Right lung (tissue), 5 donors: ENCODE results near the gene SCFD1. TPM values are rescaled to one million over a fixed set of nuclear protein-coding genes. Genes with fewer than 3 reads are reported as not detected.
"Not testable (repeated sequence)": the region's sequence is repeated elsewhere in the genome, so short reads cannot be mapped to it uniquely, and the experiment has no call there.

ENCODE experiments used
- DNase-seq, 2 donors: peaks; one replicate each; pipeline ENCODE4 v3.0.0-alpha.2; 2013
- polyA plus RNA-seq, 5 donors: library from polyadenylated mRNA; unstranded; fragments of 120-200 nt; gene quantifications; one replicate each; pipeline versions ENCODE4 v1.2.1 to v1.2.3, GENCODE V29; 2013; ENCODE audit warnings: inconsistent platforms in 1 of 5, low replicate concordance in 1 of 5; ENCODE audit not compliant: insufficient read length in 5 of 5, insufficient read depth in 1 of 5

Gene SCFD1
- polyA plus RNA-seq, 5 donors = 81.8 to 109 (median 101) TPM

DNA sequence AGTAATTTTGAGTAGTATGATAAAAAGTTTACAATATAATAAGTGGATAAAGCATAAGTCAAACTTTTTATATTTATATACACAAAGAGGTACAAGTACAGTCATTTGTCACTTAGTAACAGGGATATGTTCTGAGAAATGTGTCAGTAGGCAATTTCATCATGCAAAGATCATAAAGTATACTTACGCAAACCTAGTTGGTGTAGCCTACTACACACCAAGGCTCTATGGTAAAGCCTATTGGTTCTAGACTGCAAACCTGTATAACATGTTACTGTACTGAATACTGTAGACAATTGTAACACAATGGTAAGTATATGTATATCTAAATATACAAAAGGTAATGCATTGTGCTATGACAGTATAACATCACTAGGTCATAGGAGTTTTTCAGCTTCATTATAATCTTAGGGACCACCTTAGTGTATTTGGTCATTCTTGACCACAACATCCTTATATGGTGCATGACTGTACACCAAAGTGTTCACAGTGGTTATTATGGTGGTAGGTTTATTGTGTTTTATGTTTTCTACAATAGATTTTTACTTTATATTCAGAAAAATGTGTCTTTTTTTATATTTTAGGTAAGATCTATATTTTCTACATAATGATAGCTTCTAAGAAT lies 14.9 kb upstream of the SCFD1 start:
- DNase-seq = no peak

DNA sequence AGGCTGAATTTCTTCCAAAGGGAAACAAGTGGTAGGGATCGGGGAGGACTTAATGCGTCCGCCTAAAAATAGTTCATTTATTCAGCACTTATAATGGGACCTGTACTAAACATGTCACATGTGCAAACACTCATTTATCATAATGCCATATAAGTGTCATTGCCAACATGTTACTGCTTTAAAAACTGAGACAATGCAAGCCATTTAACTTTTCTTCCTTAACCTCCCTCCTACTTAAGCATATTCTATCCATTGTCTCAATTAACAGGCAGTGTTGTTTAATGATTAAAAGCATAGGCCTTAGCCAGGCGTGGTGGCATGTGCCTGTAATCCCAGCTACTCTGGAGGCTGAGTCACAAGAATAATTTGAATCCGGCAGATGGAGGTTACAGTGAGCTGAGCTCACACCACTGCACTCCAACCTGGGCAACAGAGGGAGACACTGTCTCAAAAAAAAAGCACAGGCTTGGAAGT lies 13.5 kb upstream of the SCFD1 start:
- DNase-seq = no peak

DNA sequence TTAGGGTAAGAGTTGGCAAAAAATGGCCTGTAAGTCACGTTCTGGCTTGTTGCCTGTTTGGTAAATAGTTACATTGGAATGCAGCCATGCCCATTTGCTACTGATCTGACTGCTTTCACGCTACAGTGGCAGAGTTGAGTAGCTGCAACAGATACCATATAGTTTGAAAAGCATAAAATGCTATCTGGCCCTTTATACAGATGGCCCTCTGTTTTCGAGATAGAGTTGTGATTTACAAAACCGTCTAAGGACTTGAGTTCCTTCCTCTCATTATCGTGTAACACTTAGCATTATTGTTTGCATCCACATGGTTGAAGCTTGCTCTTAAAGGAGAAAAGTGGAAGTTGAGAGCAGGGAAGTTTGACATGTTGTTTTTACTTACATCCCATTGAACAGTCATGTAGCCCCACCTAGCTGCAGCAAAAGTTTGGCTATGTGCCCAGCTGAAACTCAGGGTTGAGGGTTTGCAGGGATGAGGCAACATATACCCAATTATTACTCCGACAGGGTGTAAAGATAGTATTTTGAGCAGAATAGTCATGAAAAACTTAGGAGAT lies 11.3 kb upstream of the SCFD1 start:
- peak; percentile 37 to 50 for DNase-seq

DNA sequence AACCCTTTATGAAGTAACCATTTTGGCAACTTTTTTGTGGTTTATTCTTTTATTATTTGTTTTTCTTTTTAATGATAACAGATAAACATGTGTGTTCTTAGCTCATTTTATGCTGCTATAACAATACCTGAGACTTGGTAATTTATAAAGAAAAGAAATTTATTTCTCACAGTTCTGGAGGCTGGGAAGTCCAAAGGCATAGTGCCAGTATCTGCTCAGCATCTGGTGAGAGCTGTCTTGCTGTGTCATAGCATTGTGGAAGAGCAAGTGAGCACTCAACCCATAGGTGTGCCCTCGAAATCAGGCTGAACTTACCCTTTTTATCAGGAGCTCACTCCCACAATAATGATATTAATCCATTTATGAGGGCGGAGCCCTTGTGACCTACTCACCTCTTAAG lies 8.0 kb upstream of the SCFD1 start:
- DNase-seq = no peak

DNA sequence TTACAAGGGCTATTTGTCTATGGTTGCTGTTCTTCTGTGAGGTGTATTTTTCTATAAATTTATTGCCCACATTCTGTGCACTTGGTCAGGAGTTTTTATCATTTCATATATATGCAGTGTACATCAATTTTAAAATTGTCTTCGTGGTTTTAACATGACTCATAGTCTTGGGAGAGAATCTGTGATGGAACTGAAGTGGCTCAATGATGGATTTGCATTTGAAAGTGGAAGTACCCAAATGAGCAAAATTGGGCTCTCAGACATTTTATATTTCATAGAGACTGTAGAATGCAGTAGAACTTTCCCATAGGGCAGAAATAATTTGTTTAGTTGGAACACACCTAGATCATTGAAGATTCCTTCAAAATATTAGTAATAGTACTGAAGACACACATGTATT lies 1.9 kb upstream of the SCFD1 start:
- DNase-seq = no peak

DNA sequence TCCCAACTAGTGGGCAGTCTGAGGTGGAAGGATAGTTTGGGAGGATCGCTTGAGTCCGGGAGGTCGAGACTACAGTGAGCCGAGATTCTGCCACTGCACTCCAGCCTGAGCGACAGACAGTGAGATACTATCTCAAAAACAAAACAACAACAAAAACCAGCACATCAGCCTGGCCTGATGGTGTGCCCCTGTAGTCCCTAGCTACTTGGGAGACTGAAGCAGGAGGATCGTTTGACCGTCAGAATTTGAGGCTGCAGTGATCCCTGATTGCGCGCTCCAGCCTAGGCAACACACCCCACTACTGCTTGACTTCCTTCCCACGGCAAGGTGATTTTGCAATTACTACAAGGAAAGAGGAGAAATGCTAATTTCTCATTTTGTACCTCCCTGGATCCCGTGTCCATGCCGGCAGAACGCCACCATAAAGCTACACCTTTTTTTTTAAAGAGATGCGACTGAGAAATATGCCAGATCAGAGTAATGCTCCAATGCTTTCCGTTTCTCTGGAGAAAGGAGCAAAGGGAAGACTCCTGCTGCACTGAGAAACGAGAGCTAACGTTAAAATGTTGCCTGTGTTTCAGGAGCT lies 672 bp upstream of the SCFD1 start:
- no peak for DNase-seq

DNA sequence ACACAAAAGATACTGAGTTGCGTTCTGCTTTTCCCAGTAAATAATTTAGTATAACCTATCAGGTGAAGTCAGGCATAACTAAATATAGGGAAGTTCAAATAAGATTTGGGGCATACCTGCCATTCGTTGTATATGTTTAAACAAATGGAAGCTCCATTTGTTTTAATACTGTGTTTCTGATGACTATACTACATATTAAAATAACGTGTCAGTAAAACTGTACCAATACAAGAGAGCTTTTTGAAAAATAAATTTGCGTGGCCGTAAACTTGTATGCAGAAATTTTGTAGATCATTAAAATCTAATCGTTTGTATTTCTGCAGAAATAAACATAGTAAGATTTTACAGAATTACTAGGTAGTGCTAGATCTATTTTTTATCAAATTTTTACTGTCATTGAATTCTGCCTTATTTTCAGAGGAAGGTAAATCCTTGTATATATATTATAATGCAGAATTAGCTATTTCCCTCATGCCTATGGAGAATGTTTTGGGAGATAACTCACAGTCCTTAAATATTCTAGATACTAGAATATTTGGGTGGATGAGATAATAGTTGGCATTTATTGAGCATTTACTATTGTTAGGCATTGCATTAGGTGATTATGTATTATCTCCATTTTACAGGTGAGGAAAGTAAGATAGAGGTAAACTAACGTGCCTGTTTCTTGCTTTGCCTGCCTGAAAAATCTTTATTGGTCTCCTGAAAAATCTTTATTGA lies 1.5 kb downstream of the SCFD1 start:
- no peak for DNase-seq

DNA sequence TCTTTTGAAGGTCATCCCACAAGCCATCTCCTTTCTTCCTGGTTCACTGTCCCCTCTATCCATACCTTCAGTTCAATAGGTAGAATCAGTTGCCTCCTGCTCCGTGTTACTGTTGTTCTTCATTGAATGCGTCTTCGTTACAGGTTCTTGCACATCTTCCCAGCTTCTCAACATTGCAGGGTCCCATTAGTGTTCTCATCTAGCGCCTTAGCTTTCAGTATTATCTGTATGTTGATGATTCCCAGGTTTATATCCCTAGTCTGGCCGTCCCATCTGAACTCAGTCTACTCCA lies 2.0 kb downstream of the SCFD1 start:
- DNase-seq = no peak

DNA sequence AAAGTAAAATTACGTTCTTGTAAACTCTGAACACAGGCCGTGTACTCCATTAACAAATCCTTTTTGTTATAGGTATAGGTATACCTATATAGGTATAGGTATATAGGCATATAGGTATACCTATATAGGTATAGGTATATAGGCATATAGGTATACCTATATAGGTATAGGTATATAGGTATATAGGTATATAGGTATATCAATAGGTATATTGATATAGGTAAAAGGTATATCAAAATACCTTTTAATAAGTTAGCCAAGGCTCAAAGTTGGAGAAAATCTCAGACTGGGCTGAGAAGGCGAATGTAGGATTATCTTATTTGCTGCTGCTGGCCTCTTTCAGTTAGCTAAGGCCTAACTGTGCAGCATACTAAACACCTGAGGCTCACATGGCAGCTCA lies 3.4 kb downstream of the SCFD1 start:
- DNase-seq = no peak

DNA sequence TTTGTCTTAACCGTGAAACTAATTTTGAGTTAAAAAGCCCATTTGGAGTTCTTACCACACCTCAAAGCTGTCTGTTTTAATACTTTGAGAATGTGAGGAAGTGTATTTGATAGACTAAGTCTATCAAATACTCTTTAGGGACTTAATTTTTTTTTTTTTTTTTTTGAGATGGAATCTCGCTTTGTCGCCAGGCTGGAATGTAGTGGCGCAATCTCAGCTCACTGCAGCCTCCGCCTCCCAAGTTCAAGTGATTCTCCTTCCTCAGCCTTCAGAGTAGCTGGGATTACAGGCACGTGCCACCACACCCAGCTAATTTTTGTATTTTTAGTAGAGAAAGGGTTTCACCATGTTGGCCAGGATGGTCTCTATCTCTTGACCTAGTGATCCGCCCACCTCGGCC lies 7.3 kb downstream of the SCFD1 start:
- DNase-seq = not testable (repeated sequence)

DNA sequence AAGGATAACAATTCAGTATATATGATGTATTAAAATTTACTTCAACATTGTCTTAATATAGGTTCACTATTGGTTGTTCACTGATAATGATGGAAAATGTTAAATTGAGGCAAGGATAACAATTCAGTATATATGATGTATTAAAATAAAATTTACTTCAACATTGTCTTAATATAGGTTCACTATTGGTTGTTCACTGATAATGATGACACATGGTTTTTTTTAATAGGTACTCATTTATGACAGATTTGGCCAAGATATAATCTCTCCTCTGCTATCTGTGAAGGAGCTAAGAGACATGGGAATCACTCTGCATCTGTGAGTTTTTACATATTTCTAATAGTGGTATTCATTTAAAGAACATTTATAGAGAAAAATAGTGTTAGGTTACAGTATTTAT lies 8.1 kb downstream of the SCFD1 start:
- no peak for DNase-seq

DNA sequence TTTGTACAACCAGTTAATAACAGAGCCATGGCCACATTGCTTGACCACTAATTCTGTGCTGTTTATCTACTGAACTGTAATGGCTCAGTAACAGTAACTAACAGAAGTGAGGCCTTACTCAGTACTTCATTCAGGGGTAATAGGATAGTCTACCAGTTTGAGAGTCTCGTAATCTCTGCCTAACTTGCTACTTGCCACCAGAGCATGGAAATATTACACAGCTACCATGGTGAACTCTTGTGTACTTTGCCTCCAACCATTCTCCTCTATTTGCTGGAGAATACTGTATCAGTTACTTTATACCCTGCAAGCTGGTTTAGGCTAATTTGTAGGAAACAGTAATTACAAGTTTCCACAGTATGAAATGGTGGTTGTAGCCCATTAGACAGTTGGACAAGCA lies 10.6 kb downstream of the SCFD1 start:
- no peak for DNase-seq

DNA sequence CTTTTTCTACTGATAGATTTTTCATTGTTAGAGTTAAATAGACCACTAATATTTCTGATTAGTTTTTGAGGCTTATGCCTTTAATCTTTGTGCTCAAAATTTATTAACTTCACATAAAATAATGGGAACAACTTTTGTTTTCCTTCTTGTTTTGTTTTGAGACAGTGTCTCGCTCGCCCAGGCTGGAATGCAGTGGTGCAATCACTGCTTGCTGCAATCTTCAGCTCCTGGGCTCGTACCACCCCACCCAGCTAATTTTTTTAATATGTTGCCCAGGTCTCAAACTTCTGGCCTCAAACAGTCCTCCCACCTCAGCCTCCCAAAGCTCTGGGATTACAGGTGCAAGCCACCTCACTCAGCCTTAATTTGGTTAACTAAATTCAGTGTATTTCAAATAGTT lies 16.8 kb downstream of the SCFD1 start:
- DNase-seq = no peak

DNA sequence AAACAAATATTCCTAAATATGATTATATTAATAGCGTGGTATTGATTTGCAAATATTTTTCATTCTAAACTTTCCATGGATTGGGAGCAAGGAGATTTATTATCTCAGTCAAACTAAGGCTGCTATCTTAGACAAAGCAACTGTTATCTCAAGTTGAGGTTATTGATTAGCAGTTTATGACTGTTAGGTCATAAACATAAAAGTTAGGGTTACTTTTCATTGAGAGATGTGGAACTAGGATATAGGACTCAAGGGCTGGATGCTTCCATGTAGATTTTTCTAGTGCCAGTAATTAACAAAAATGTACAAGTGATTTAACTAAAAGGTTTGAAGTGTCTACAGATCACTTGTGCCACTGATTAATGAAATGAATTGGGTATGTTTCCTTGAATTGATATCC lies 19.1 kb downstream of the SCFD1 start:
- no peak for DNase-seq

DNA sequence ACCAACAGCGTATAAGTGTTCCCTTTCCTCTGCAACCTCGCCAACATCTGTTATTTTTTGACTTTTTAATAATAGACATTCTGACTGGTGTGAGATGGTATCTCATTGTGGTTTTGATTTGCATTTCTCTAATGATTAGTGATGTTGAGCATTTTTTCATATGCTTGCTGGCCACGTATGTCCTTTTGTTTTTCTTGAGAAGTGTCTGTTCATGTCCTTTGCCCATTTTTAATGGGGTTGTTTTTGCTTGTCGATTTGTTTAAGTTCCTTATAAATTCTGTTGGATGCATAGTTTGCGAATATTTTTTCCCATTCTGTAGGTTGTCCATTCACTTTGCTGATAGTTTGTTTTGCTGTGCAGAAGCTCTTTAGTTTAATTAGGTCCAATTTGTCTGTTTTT lies 22.3 kb downstream of the SCFD1 start:
- DNase-seq = not testable (repeated sequence)

DNA sequence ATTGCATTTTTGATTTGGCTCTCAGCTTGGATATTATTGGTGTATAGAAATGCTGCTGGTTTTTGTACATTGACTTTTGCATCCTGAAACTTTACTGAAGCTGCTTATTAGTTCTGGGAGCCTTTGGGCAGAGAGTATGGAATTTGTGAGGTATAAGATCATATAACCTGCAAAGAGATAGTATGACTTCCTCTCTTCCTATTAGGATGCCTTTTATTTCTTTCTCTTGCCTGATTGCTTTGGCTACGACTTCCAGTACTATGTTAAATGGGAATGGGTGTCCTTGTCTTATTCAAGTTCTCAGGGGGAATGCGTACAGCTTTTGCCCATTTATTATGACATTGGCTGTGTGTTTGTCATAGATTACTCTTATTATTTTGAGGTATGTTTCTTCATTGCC lies 23.5 kb downstream of the SCFD1 start:
- DNase-seq = no peak

DNA sequence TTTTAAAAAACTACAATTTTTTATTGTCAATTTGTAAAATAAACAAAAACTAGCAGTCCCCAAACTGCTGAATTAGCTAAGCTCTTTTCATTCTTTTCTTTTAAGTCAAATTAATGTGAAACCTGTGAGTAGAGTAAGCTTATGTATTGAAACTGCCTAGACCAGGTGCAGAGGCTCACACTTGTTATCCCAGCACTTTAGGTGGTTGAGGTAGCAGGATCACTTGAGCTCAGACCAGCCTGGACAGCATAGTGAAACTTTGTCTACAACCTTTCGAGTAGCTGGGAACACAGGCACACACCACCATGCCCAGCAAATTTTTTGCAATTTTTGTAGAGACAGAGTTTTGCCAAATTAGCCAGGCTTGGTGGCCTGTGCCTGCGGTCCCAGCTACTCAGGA lies 26.4 kb downstream of the SCFD1 start:
- no peak for DNase-seq

DNA sequence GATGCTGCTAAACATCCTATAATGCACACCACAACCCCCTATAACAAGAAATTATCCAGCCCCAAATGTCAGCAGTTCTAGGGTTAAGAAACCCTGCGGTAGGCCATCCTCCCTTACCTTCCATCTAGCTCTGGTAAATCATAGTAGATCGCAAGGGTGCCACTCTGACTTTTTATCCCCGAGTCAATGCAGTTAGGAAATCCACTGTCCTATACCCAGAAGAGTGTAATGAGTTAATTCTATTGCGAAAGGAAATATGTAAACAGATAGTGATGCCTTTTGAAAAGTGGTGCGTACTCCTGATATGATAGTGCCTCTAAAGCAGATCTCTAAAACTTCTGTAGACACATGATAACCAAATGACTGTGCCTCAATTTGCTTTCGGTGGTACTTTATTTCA lies 29.8 kb downstream of the SCFD1 start:
- DNase-seq = no peak

DNA sequence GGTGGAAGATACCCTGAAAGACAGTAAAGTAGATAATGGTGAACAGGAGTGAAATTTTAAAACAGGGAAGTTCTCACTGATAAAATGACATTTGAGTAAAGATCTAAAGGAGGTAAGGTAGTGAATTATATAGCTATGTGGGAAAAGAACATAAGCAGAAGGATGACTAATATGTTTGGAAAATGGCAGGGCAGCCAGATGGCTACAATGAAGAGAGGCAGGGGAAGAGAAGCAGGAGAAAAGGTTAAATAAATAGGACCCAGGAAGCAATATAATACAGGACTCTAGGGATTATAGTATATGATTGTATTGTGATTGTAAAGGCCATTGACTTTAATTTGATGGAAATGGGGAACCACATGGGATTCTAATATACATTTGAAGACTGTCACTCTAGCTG lies 33.0 kb downstream of the SCFD1 start:
- DNase-seq = no peak

DNA sequence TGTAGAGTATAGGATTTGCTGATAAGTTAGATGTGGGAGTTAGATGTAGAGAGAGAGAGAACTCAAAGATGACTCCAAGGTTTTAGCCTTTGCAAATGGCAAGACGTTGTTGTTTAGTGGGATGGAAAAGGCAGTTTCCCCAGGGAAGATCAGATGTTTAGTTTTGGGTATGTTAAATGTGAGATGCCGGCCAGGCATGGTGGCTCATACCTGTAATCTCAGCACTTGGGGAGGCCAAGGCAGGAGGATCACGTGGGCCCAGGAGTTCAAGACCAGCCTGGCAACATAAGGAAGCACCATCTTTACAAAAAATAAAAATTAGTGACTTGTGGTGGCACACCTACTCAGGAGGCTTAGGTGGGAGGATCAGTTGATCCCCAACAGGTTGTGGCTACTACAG lies 33.5 kb downstream of the SCFD1 start:
- no peak for DNase-seq

DNA sequence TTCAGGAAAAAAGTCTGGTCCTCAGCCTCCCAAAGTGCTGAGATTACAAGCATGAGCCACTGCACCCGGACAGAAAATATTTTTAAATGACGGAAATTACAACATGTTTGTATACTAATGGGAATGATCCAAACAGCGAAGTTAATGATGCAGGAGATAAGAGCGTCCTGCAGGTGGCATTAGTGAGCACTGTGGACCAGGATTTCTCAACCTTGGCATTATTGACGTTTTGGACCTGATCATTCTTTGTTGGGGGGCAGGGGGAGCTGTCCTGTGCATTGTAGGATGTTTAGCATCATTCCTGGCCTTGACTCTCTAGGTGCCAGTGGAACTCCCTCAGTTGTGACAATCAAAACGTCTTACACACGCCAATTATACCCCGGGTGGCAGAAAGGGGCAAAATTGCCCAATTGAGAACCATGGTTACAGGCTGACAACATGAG lies 34.1 kb downstream of the SCFD1 start:
- peak; percentile 5 to 21 for DNase-seq

DNA sequence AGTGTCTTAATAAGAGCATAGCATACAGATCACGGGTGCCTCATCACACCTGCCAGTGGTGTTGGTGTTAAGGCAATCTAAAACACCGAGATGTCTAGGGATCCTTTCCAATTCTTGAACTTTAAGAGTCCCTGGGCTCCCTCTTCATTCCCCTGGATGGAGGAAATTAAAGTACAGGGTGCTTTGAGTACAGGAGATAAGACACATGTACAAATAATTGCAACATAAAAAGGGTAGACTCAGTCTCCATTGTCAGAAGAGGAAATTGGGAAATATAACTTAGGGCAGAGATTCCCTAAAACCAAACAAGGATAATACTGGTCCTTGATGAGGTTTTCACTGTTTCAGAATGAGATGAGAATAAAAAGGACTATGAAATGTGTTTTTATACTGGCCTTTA lies 34.9 kb downstream of the SCFD1 start:
- DNase-seq = no peak

DNA sequence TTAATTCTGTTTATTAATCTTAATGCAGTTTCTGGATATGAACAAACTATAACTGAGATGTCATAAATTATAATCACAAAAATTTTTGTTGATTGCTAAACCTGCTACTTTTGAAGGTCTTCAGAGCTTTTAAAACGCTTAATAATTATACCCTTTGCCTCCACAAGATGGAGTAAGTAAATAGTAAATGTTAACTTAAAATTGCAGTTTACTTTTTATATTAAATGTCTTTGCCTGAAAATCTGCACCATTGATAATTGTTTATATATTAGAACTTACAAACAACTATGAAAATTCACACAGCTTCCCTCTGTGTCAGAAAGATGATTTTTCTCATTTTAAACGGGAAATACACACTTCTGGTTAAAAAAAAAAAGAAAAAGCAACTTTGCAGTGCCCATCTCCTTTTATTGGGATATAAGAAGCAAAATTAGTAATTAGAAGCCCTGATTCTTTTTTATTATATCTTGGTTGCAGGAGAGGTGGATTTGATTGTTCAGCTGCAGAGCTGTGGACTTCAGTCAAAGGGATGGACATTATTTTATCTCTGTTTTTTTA lies 35.6 kb downstream of the SCFD1 start:
- DNase-seq = no peak
